ENCODE data around the gene DDX47. TPM values are rescaled to one million over a fixed set of nuclear protein-coding genes. Genes with fewer than 3 reads are reported as not detected.

The DDX47 gene
- total and polyA plus RNA-seq, 10 of the 15 experiments (the other 5 are each of a cell fraction or from before 2014, with no cell fraction given): 84.8 to 266 (median 120) TPM

DNA sequence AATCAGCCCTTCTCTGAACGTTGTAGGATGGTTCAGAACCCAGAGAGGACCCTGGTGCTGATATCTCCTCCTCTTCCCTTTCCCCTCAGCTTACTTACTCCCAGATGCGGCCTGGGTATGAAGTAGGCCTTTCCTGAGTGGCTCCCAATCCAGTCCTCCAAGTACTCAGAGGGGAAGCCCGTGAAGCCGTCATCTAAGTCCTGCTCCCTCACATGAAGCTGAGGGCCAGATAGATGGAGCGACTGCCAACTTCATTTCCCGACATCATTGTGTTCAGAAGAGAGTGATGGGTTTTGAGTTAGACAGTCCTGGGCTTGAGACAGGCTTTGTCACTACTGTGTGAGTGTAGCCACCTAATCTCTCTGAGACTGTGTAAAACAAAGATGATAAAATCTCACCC is 25.0 kb upstream of the DDX47 start:
- Histone ChIP-seq H3K36me3 (ENCODE audit: control insufficient read depth in 2 of 2, insufficient read depth in 2 of 2, low read length in 1 of 2) (no peaks in the 10 kb centered on the region), H3K4me3 (no peak overlapping the region), H3K27me3 (replicated peaks in 1 of 2; ENCODE audit: control insufficient read depth in 2 of 2, insufficient read depth in 2 of 2, low read length in 1 of 2) (no peaks in the 10 kb centered on the region), H2AFZ (ENCODE audit: control insufficient read depth, low read depth, low read length) (no peak overlapping the region), H3K27ac (ENCODE audit: control insufficient read depth, insufficient read depth) (no peak overlapping the region), H4K20me1 (ENCODE audit: control insufficient read depth, insufficient read depth) (no peaks in the 10 kb centered on the region), H3K4me1 (ENCODE audit: control insufficient read depth, insufficient read depth, low read length) (peaks cover 18% of the 10 kb centered on the region), H3K9ac (ENCODE audit: control insufficient read depth, insufficient read depth, low read length) (no peak overlapping the region), H3K4me2 (ENCODE audit: control insufficient read depth, insufficient read depth) (no peak overlapping the region; the same call in 1 of the 2 replicates), H3K9me3 (replicated peaks; ENCODE audit: control insufficient read depth, insufficient read depth, low read length) (no peaks in the 10 kb centered on the region), H3K79me2 (ENCODE audit: control insufficient read depth, insufficient read depth, low read length) (peaks cover 4% of the 10 kb centered on the region; the same call in 1 of the 2 replicates)
- FAIRE-seq (no peak), DNase-seq (ENCODE audit: low read depth, low spot score) (no peak), ATAC-seq (peak; percentile 10)
- no TSS peak for BruUV-seq (replicated peaks)
- intact Hi-C loops (cut with micrococcal nuclease; ENCODE audit: unreplicated experiment) (loop anchor here (1.0 to 2.0 kb wide), 4 partner anchors 20 to 424 kb away; no protein-coding TSS in a partner anchor), in situ Hi-C loops (cut with MboI) (no loop called here)
- RAD21 ChIA-PET (ENCODE audit: unreplicated experiment): interaction anchor here (0.9 to 3.6 kb wide), 10 partner anchors 9 to 424 kb away, joined by 3 to 28 read pairs (median 8); partner anchors contain the start of gene DDX47
- 88% methylated on average over 6 of the region's 6 CpGs for WGBS (ENCODE audit: insufficient coverage, insufficient replicate concordance, low lambda C conversion rate, missing lambda C conversion rate)
- POLR2A ChIA-PET: interaction anchor here (0.5 to 1.7 kb wide), 5 partner anchors 15 to 194 kb away, joined by 3 to 6 read pairs (median 3); no protein-coding TSS in a partner anchor
- CTCF ChIA-PET: interaction anchor here (0.7 to 5.5 kb wide), 19 partner anchors 9 to 425 kb away, joined by 3 to 136 read pairs (median 8); partner anchors contain the start of genes DDX47 and GPRC5D
- SMC1A ChIA-PET (ENCODE audit: uncharacterized antibody, unreplicated experiment): interaction anchor here (1.0 to 7.9 kb wide), 13 partner anchors 12 to 423 kb away, joined by 3 to 88 read pairs (median 7); partner anchors contain the start of gene DDX47
- TF ChIP-seq, protein P1, sequence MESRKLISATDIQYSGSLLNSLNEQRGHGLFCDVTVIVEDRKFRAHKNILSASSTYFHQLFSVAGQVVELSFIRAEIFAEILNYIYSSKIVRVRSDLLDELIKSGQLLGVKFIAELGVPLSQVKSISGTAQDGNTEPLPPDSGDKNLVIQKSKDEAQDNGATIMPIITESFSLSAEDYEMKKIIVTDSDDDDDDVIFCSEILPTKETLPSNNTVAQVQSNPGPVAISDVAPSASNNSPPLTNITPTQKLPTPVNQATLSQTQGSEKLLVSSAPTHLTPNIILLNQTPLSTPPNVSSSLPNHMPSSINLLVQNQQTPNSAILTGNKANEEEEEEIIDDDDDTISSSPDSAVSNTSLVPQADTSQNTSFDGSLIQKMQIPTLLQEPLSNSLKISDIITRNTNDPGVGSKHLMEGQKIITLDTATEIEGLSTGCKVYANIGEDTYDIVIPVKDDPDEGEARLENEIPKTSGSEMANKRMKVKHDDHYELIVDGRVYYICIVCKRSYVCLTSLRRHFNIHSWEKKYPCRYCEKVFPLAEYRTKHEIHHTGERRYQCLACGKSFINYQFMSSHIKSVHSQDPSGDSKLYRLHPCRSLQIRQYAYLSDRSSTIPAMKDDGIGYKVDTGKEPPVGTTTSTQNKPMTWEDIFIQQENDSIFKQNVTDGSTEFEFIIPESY (IDR thresholded peaks at IDR 0.05): no peak
- TF ChIP-seq BHLHE40 (IDR thresholded peaks at IDR 0.05; ENCODE audit: borderline replicate concordance in 1 of 2, low read depth in 2 of 2, low read length in 1 of 2) (no peak), KDM1A (IDR thresholded peaks at IDR 0.05; ENCODE audit: borderline replicate concordance) (no peak), EZH2 (IDR thresholded peaks at IDR 0.05; ENCODE audit: borderline replicate concordance, control insufficient read depth, low read depth, low read length) (no peak), CHD2 (IDR thresholded peaks at IDR 0.05; ENCODE audit: borderline replicate concordance, low read depth, low read length) (no peak), CBFB (IDR thresholded peaks at IDR 0.05; ENCODE audit: low read depth) (no peak), ZNF274 (IDR thresholded peaks at IDR 0.05; ENCODE audit: insufficient read depth, insufficient read length) (no peak), ATF2 (IDR thresholded peaks at IDR 0.05; ENCODE audit: low read length) (no peak), FOXM1 (IDR thresholded peaks at IDR 0.05; ENCODE audit: low read depth, low read length) (no peak), SMAD5 (IDR thresholded peaks at IDR 0.05; ENCODE audit: low read depth) (no peak), STAT3 (IDR thresholded peaks at IDR 0.05; ENCODE audit: low read depth, low read length) (no peak), TBL1XR1 (IDR thresholded peaks at IDR 0.05; ENCODE audit: low read depth, low read length) (no peak), JUND (IDR thresholded peaks at IDR 0.05; ENCODE audit: low read depth, low read length) (no peak), CEBPZ (IDR thresholded peaks at IDR 0.05; ENCODE audit: low read depth, low read length) (no peak)
- TF ChIP-seq, protein P2, sequence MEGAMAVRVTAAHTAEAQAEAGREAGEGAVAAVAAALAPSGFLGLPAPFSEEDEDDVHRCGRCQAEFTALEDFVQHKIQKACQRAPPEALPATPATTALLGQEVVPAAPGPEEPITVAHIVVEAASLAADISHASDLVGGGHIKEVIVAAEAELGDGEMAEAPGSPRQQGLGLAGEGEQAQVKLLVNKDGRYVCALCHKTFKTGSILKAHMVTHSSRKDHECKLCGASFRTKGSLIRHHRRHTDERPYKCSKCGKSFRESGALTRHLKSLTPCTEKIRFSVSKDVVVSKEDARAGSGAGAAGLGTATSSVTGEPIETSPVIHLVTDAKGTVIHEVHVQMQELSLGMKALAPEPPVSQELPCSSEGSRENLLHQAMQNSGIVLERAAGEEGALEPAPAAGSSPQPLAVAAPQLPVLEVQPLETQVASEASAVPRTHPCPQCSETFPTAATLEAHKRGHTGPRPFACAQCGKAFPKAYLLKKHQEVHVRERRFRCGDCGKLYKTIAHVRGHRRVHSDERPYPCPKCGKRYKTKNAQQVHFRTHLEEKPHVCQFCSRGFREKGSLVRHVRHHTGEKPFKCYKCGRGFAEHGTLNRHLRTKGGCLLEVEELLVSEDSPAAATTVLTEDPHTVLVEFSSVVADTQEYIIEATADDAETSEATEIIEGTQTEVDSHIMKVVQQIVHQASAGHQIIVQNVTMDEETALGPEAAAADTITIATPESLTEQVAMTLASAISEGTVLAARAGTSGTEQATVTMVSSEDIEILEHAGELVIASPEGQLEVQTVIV (IDR thresholded peaks at IDR 0.05; ENCODE audit: borderline replicate concordance, partially characterized antibody): no peak

All from GM12878 (cell line).